ENCODE results near the gene DNMT3A. TPM values are rescaled to one million over a fixed set of nuclear protein-coding genes. Genes with fewer than 3 reads are reported as not detected.

The DNMT3A gene
- total and polyA plus RNA-seq, 2 experiments from 2014 or later = 47.2 to 80.4 TPM

- no peaks in the 10 kb centered on the region for H3K79me2 ChIP-seq (replicated peaks; ENCODE audit: insufficient read depth)
- Mint-ChIP-seq H3K27me3 (ENCODE audit: insufficient read depth, low read depth, poor library complexity) (peaks cover 4% of the 10 kb centered on the region), H3K27ac (no peak overlapping the region), H3K4me3 (no peak overlapping the region), H3K4me1 (peaks cover 11% of the 10 kb centered on the region), H3K9me3 (no peaks in the 10 kb centered on the region), H3K36me3 (ENCODE audit: low read depth) (peaks cover 20% of the 10 kb centered on the region)
- no peak overlapping the region for H3K27ac ChIP-seq (ENCODE audit: low read depth)
- ATAC-seq (no peak; the same call in 2 of the 3 replicates), DNase-seq (ENCODE audit: low spot score) (no peak)
- TF ChIP-seq EZH2 (IDR thresholded peaks at IDR 0.05; ENCODE audit: low read depth, unreplicated experiment) (no peak), ZNF462 (CRISPR knock-in tag; IDR thresholded peaks at IDR 0.05) (no peak), ZNF114 (CRISPR knock-in tag; IDR thresholded peaks at IDR 0.05) (no peak), REST (IDR thresholded peaks at IDR 0.05; ENCODE audit: unreplicated experiment) (no peak), CREB1 (CRISPR knock-in tag; IDR thresholded peaks at IDR 0.05; ENCODE audit: low read depth) (no peak), STAT1 (IDR thresholded peaks at IDR 0.05; ENCODE audit: unreplicated experiment) (no peak), ZNF331 (CRISPR knock-in tag; IDR thresholded peaks at IDR 0.05; ENCODE audit: low read depth) (no peak), CTCF (conservative IDR thresholded peaks at IDR 0.05; ENCODE audit: low read depth in 2 of 2) (no peak), ETS1 (IDR thresholded peaks at IDR 0.05) (no peak), EZH2phosphoT487 (IDR thresholded peaks at IDR 0.05; ENCODE audit: unreplicated experiment) (no peak), POLR2AphosphoS5 (IDR thresholded peaks at IDR 0.05; ENCODE audit: low read depth) (no peak), JUNB (IDR thresholded peaks at IDR 0.05; ENCODE audit: unreplicated experiment) (no peak), NANOG (IDR thresholded peaks at IDR 0.05; ENCODE audit: borderline replicate concordance) (no peak)
- H3K4me3 ChIP-seq = no peak overlapping the region
- no peaks in the 10 kb centered on the region for H3K4me1 ChIP-seq (ENCODE audit: insufficient read depth)
- no peak overlapping the region for H3K4me2 ChIP-seq
- 0 out of 2 replicates have a peak, but pooled peaks cover 4% of the 10 kb centered on the region for H4K20me1 ChIP-seq (replicated peaks; ENCODE audit: insufficient read depth)
- H3K27me3 ChIP-seq (ENCODE audit: insufficient read depth) = no peaks in the 10 kb centered on the region
- no peaks in the 10 kb centered on the region for H3F3A ChIP-seq (replicated peaks; ENCODE audit: low read depth)
- H3K36me3 ChIP-seq (ENCODE audit: insufficient read depth) = no peaks in the 10 kb centered on the region
- H2AFZ ChIP-seq = no peak overlapping the region
- H3K9me2 ChIP-seq (ENCODE audit: insufficient read depth) = no peaks in the 10 kb centered on the region
These were observed 45.5 kb upstream of the DNMT3A start for GRCh38 chr2:25386971-25387875.

All from GM23338 (cell line).